NCI-H1092 treated with DMSO at 0.1 percent for 48 hours (cell line): ENCODE measurements around the gene VN1R5.

Experiments
- DNase-seq: peaks from one replicate; lab custom pipeline; 2025; lab: John Stamatoyannopoulos, UW

Gene VN1R5

GRCh38 chr1:247301176-247301540 lies 45.3 kb downstream of the VN1R5 start:
- no peak for DNase-seq

- DNase-seq: no peak
Measured at GRCh38 chr1:247303216-247303615, 47.3 kb downstream of the VN1R5 start.

- no peak for DNase-seq
Measured at GRCh38 chr1:247304031-247304430, 48.2 kb downstream of the VN1R5 start.
